ENCODE results near the gene TNRC6A.
A peak's percentile ranks its signal among the peaks of the same experiment; 100 is the strongest.

TNRC6A gene

DNA sequence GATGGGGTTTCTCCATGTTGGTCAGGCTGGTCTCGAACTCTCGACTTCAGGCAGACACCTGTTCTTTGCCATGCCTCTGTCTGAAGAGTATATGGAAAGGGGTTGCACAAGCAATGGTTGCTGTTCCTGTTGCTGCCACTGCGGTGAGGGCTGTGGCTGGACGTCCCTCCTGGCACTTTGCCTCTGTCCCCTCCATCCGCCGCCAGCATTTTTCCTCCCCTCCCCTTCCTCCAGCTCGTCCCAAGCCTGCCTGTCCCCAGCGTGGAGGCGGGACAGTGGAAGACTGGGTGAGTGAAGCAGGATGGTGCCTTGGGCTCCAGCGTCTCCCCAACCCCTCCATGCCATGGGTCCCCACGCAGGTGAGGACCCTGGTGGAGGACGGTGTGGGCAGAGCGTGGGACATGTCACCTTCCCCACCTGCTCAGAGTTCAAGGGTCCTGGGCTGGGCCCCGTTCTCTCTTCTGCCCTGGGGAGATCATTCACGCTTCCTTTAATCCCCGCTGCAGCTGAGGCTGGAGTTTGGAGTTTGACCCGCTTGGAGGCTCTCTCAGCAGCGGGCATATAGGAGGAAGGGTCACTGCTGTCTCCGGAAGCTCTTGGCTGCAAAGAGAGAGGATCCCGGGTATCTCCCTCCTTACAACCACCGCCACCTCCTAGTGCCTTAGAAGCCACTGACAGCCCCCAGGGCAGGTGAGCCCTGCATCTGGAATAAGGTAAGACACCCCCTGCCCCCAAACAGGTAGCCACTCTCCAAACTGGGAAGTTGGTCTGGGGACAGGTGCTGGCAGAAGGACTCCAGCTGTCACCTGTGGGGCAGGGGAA, 116.5 kb downstream of the TNRC6A start, which contains the start of gene SLC5A11:
TSS of gene SLC5A11 (plus strand) at position 238 of the 822 bp plus-strand sequence. CDS start 12,681 bp downstream, outside the sequence.
- H3K4me3 ChIP-seq (ENCODE audit: low read depth, low read length), result no peak within 1 kb of the TSS
- in situ Hi-C loops (cut with HindIII; ENCODE audit: low pct_ligation_motif_present, low sequenced_read_pairs), result no loop called here
- no peaks in the 10 kb centered on the region for H3K36me3 ChIP-seq (replicated peaks)
- H3K27ac ChIP-seq, result no peak within 1 kb of the TSS
- no peak for DNase-seq
- TF ChIP-seq, protein P1, sequence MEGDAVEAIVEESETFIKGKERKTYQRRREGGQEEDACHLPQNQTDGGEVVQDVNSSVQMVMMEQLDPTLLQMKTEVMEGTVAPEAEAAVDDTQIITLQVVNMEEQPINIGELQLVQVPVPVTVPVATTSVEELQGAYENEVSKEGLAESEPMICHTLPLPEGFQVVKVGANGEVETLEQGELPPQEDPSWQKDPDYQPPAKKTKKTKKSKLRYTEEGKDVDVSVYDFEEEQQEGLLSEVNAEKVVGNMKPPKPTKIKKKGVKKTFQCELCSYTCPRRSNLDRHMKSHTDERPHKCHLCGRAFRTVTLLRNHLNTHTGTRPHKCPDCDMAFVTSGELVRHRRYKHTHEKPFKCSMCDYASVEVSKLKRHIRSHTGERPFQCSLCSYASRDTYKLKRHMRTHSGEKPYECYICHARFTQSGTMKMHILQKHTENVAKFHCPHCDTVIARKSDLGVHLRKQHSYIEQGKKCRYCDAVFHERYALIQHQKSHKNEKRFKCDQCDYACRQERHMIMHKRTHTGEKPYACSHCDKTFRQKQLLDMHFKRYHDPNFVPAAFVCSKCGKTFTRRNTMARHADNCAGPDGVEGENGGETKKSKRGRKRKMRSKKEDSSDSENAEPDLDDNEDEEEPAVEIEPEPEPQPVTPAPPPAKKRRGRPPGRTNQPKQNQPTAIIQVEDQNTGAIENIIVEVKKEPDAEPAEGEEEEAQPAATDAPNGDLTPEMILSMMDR (IDR thresholded peaks at IDR 0.05; ENCODE audit: low read depth, low read length, missing control alignments), result no peak
- H3K27me3 ChIP-seq (replicated peaks), result no peaks in the 10 kb centered on the region

DNA sequence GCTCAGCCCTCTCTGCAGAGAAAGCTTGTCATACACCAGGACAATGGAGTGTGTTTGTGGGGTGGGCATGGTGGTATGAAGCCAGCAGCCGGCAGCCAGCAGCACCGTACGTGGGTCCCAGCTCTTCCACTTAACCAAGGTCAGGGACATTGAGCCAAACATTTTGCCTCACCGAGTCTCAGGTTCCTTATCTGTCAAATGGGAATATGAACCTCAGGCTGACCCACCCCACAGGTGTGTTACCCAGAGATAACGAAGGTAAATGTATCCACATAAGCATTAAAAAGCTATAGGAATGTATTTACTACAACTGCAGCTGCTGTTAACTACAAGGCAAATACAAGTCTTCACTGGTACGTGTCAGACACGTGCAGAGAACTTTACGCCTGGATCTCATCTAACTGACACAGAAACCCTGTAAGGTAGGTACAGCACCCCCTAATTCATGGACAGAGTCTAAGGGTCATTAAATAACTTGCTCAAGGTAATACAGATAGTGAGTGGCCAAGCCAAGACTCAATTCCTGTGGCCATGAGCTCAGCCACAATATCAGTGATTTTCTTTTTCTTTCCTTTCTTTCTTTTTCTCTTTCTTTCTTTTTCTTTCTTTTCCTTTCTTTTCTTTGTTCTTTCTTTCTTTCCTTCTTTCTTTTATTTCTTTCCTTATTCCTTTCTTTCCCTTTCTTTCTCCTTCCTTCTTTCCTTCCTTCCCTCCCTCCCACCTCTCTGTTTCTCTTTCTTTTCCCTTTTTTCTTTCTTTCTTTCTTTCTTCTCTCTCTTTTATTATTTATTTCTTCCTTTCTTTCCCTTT, 117.3 kb downstream of the TNRC6A start:
- Histone ChIP-seq H3K27ac (no peak overlapping the region), H3K4me3 (ENCODE audit: low read depth, low read length) (no peak overlapping the region), H3K27me3 (replicated peaks) (no peaks in the 10 kb centered on the region), H3K36me3 (replicated peaks) (no peaks in the 10 kb centered on the region)
- TF ChIP-seq, protein P1 (IDR thresholded peaks at IDR 0.05; ENCODE audit: low read depth, low read length, missing control alignments), result no peak
- in situ Hi-C loops (cut with HindIII; ENCODE audit: low pct_ligation_motif_present, low sequenced_read_pairs), result no loop called here
- DNase-seq, result no peak

GRCh38 chr16:24847358-24847664, 117.9 kb downstream of the TNRC6A start:
- no peak for DNase-seq
- Histone ChIP-seq H3K27ac (no peak overlapping the region), H3K4me3 (ENCODE audit: low read depth, low read length) (no peak overlapping the region), H3K27me3 (replicated peaks) (no peaks in the 10 kb centered on the region), H3K36me3 (replicated peaks) (no peaks in the 10 kb centered on the region)
- in situ Hi-C loops (cut with HindIII; ENCODE audit: low pct_ligation_motif_present, low sequenced_read_pairs), result no loop called here
- TF ChIP-seq, protein P1 (IDR thresholded peaks at IDR 0.05; ENCODE audit: low read depth, low read length, missing control alignments), result no peak

DNA sequence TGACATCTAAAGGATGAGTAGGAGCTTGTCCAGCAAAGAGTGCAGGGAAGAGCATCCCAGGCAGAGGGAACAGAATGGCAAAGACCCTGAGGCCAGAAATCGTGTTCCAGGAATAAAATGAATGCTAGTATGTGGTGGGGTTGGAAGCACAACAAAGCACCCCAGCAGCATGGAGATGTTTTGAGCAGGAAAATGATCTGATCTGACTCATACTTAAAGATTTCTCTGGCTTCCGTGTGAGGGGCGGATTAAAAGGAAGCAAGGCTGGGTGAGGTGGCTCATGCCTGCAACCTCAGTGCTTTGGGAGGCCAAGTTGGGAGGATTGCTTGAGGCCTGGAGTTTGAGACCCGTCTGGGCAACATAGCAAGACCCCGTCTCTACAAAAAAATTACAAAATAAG, 118.6 kb downstream of the TNRC6A start:
- DNase-seq, result peak; percentile 79
- TF ChIP-seq, protein P1 (IDR thresholded peaks at IDR 0.05; ENCODE audit: low read depth, low read length, missing control alignments), result no peak
- no peak overlapping the region for H3K4me3 ChIP-seq (ENCODE audit: low read depth, low read length)
- no peak overlapping the region for H3K27ac ChIP-seq
- no peaks in the 10 kb centered on the region for H3K27me3 ChIP-seq (replicated peaks)
- no peaks in the 10 kb centered on the region for H3K36me3 ChIP-seq (replicated peaks)
- in situ Hi-C loops (cut with HindIII; ENCODE audit: low pct_ligation_motif_present, low sequenced_read_pairs), result no loop called here

- no peaks in the 10 kb centered on the region for H3K36me3 ChIP-seq (replicated peaks)
- in situ Hi-C loops (cut with HindIII; ENCODE audit: low pct_ligation_motif_present, low sequenced_read_pairs), result no loop called here
- TF ChIP-seq, protein P1 (IDR thresholded peaks at IDR 0.05; ENCODE audit: low read depth, low read length, missing control alignments), result no peak
These were observed 120.2 kb downstream of the TNRC6A start for GRCh38 chr16:24849641-24850040.

More at GRCh38 chr16:24849641-24850040, 120.2 kb downstream of the TNRC6A start:
- DNase-seq, result no peak
- no peaks in the 10 kb centered on the region for H3K27me3 ChIP-seq (replicated peaks)
- H3K27ac ChIP-seq, result no peak overlapping the region
- no peak overlapping the region for H3K4me3 ChIP-seq (ENCODE audit: low read depth, low read length)

All from brain microvascular endothelial cell (primary cell).